Neural cell (in vitro differentiated cells): Measurements from ENCODE around the gene ANTXR2. TPM values are rescaled to one million over a fixed set of nuclear protein-coding genes. Genes with fewer than 3 reads are reported as not detected.
A peak's percentile ranks its signal among the peaks of the same experiment; 100 is the strongest.

Experiments used
- H2AFZ ChIP-seq: fragments of 200-600, 300-800 bp; sonication (generic), shearing (Covaris generic); 2 replicates; pipeline ENCODE4 v1.6.0; 2014; ENCODE audit warnings: low read depth, mild to moderate bottlenecking, antibody characterized with exemption, low read length, moderate library complexity
- H3F3A ChIP-seq: fragments of 200-600 bp; shearing (Covaris generic); 2 replicates; pipeline ENCODE4 v1.6.1; 2016; ENCODE audit warnings: mild to moderate bottlenecking, moderate library complexity, mixed read lengths, antibody characterized with exemption, low read length; ENCODE audit not compliant: insufficient read depth, poor library complexity, severe bottlenecking
- H3K27ac ChIP-seq: fragments of 200-600, 300-800 bp; sonication (generic), shearing (Covaris generic); 2 replicates; pipeline ENCODE4 v1.5.1; 2014; ENCODE audit warnings: mild to moderate bottlenecking, low read length, moderate library complexity
- H3K27me3 ChIP-seq: fragments of 300-800, 200-600 bp; sonication (generic), shearing (Covaris generic); 2 replicates; pipeline ENCODE4 v1.6.0; 2014; ENCODE audit warnings: mild to moderate bottlenecking, low read depth, low read length, moderate library complexity; ENCODE audit not compliant: insufficient read depth
- H3K36me3 ChIP-seq: fragments of 300-800, 200-600 bp; sonication (generic), shearing (Covaris generic); 2 replicates; pipeline ENCODE4 v1.5.1; 2014; ENCODE audit warnings: mild to moderate bottlenecking, antibody characterized with exemption, low read length, moderate library complexity; ENCODE audit not compliant: insufficient read depth
- H3K4me2 ChIP-seq: fragments of 300-800, 200-600 bp; sonication (generic), shearing (Covaris generic); 2 replicates; pipeline ENCODE4 v1.6.0; 2014; ENCODE audit warnings: mild to moderate bottlenecking, low read length
- H3K4me3 ChIP-seq: fragments of 300-800, 200-600 bp; sonication (generic), shearing (Covaris generic); 2 replicates; pipeline ENCODE4 v1.5.1; 2014; ENCODE audit warnings: mild to moderate bottlenecking, low read length, moderate library complexity
- H3K79me2 ChIP-seq: fragments of 200-600 bp; shearing (Covaris generic); replicated peaks from 2 replicates; pipeline ENCODE4 v1.6.0; 2014; ENCODE audit warnings: mild to moderate bottlenecking, low read length, moderate library complexity; ENCODE audit not compliant: insufficient read depth
- H3K9ac ChIP-seq: fragments of 300-800, 200-600 bp; sonication (generic), shearing (Covaris generic); 2 replicates; pipeline ENCODE4 v1.6.1; 2016; ENCODE audit warnings: mild to moderate bottlenecking, low read length, mixed read lengths
- H3K9me2 ChIP-seq: fragments of 200-600 bp; shearing (Covaris generic); 2 replicates; pipeline ENCODE4 v1.6.1; 2016; ENCODE audit warnings: mild to moderate bottlenecking, low read length, mixed read lengths; ENCODE audit not compliant: insufficient read depth
- H3K9me3 ChIP-seq: fragments of 200-600, 300-800 bp; sonication (generic), shearing (Covaris generic); 2 replicates; pipeline ENCODE4 v1.6.1; 2016; ENCODE audit warnings: mild to moderate bottlenecking, mixed run types, low read length, moderate library complexity, mixed read lengths
- H4K20me1 ChIP-seq: fragments of 200-600 bp; shearing (Covaris generic); 2 replicates; pipeline ENCODE4 v1.6.1; 2016; ENCODE audit warnings: mild to moderate bottlenecking, mixed run types; ENCODE audit not compliant: insufficient read depth
- EP300 ChIP-seq: fragments of 450-650 bp; conservative IDR thresholded peaks from 2 replicates; pipeline ENCODE4 v1.6.1; 2014; ENCODE audit warnings: antibody characterized with exemption, mild to moderate bottlenecking, moderate library complexity; ENCODE audit not compliant: poor library complexity, severe bottlenecking
- EZH2 ChIP-seq: fragments of 200-600, 300-800 bp; shearing (Covaris generic), sonication (generic); IDR thresholded peaks from 2 replicates; pipeline ENCODE4 v1.6.1; 2014; ENCODE audit warnings: antibody characterized with exemption, low read length, borderline replicate concordance, mild to moderate bottlenecking; ENCODE audit not compliant: insufficient read depth, poor library complexity, severe bottlenecking
- MXI1 ChIP-seq: fragments of 450-650 bp; conservative IDR thresholded peaks from 2 replicates; pipeline ENCODE4 v1.6.1; 2014; ENCODE audit warnings: antibody characterized with exemption, mild to moderate bottlenecking; ENCODE audit not compliant: poor library complexity, severe bottlenecking
- POLR2AphosphoS5 ChIP-seq: IDR thresholded peaks from 2 replicates; pipeline ENCODE4 v1.6.1; 2012
- RAD21 ChIP-seq: fragments of 450-650 bp; conservative IDR thresholded peaks from 2 replicates; pipeline ENCODE4 v1.6.1; 2014; ENCODE audit warnings: antibody characterized with exemption, mild to moderate bottlenecking, moderate library complexity
- SMC3 ChIP-seq: fragments of 450-650 bp; conservative IDR thresholded peaks from 2 replicates; pipeline ENCODE4 v1.6.1; 2014; ENCODE audit warnings: antibody characterized with exemption, mild to moderate bottlenecking, moderate library complexity; ENCODE audit not compliant: poor library complexity
- TAF1 ChIP-seq: IDR thresholded peaks from 2 replicates; pipeline ENCODE4 v1.6.1; 2012; ENCODE audit warnings: low read depth
- polyA plus RNA-seq: library from polyadenylated mRNA; depleted of rRNA; stranded (reverse); fragments of >200 nt; gene quantifications from 2 replicates; pipeline ENCODE4 v1.2.3, GENCODE V29; 2014
- TF ChIP-seq, protein P1 (sequence below): IDR thresholded peaks from 2 replicates; pipeline ENCODE4 v1.6.1; 2012; ENCODE audit warnings: borderline replicate concordance
- TF ChIP-seq, protein P2 (sequence below): fragments of 450-650 bp; IDR thresholded peaks from 2 replicates; pipeline ENCODE4 v1.5.1; 2014; ENCODE audit warnings: antibody characterized with exemption, mild to moderate bottlenecking, moderate library complexity; ENCODE audit not compliant: poor library complexity, severe bottlenecking

The ANTXR2 gene
- polyA plus RNA-seq, 1 donor from 2014 or later, result 31.7 TPM

DNA sequence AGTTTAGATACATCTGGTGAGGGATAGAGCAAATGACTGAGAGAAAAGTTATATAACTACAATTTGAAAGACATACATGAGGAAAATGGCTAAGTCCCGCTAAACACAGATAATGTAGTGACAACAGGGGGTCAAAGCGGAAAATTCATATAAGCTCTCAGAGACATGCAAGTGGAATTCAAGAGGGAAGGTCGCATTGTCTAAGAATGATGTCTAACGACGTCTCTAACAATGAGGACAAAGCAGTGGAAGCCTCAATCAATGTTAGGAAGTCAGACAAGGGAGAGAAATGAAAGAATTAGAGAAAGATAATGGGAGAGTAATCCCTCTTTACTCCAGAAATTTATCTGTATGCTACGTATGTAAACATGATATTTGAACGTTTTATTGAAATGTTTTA, 113.4 kb downstream of the ANTXR2 start:
- TF ChIP-seq EP300 (peak; percentile 57), SMC3 (no peak), MXI1 (no peak), EZH2 (no peak), RAD21 (no peak), POLR2AphosphoS5 (peak; percentile 16), TAF1 (no peak)
- TF ChIP-seq, protein P1, sequence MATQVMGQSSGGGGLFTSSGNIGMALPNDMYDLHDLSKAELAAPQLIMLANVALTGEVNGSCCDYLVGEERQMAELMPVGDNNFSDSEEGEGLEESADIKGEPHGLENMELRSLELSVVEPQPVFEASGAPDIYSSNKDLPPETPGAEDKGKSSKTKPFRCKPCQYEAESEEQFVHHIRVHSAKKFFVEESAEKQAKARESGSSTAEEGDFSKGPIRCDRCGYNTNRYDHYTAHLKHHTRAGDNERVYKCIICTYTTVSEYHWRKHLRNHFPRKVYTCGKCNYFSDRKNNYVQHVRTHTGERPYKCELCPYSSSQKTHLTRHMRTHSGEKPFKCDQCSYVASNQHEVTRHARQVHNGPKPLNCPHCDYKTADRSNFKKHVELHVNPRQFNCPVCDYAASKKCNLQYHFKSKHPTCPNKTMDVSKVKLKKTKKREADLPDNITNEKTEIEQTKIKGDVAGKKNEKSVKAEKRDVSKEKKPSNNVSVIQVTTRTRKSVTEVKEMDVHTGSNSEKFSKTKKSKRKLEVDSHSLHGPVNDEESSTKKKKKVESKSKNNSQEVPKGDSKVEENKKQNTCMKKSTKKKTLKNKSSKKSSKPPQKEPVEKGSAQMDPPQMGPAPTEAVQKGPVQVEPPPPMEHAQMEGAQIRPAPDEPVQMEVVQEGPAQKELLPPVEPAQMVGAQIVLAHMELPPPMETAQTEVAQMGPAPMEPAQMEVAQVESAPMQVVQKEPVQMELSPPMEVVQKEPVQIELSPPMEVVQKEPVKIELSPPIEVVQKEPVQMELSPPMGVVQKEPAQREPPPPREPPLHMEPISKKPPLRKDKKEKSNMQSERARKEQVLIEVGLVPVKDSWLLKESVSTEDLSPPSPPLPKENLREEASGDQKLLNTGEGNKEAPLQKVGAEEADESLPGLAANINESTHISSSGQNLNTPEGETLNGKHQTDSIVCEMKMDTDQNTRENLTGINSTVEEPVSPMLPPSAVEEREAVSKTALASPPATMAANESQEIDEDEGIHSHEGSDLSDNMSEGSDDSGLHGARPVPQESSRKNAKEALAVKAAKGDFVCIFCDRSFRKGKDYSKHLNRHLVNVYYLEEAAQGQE, result peak; percentile 50
- Histone ChIP-seq H3K4me3 (no peak overlapping the region), H2AFZ (no peak overlapping the region), H3K27ac (peak overlapping the region; percentile 37), H3K9me2 (no peaks in the 10 kb centered on the region), H3F3A (no peaks in the 10 kb centered on the region), H3K4me2 (no peak overlapping the region), H3K9ac (no peak overlapping the region), H3K27me3 (peaks cover 8% of the 10 kb centered on the region), H3K36me3 (peaks cover 5% of the 10 kb centered on the region), H3K79me2 (no peaks in the 10 kb centered on the region), H3K9me3 (no peaks in the 10 kb centered on the region), H4K20me1 (no peaks in the 10 kb centered on the region)

DNA sequence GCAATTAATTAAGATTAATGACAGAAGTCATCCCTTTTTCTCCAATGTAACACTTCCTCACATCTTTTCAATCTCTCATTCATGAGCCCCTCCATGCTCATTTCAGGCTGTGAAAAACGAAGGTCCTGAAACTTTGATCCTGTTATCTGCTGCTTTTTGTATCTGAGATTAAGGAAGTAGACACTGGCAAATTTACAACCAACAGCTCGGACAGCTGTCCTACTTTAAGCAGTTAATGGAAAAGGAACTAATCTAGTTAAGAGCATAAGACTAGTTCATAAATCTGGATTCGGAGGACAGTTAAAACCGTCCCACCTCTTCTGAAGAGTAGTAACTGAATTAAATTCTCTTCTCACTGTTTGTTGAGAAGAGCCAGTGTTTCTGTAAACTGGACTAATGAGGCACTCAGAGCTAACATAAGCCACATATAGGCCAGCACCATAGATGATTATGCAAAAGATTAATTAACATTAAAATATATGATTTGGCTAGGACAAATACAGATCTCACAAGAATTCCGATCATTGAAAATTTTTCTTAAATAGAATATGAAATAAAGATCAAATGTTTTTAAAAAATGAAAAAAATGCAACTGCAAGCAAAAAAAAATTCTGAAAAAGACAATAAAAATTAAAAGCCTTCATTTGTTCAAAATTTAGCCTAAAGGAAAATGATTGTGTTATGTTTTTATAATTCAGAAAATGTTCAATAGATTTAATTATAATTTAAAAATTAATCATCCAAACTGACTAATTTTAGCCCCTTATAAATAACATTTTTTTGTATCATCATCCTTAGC, 114.4 kb downstream of the ANTXR2 start:
- Histone ChIP-seq H3K4me2 (no peak overlapping the region), H3K9me2 (no peaks in the 10 kb centered on the region), H2AFZ (no peak overlapping the region), H3K4me3 (no peak overlapping the region), H3K9me3 (no peaks in the 10 kb centered on the region), H4K20me1 (no peaks in the 10 kb centered on the region), H3K27me3 (no peaks in the 10 kb centered on the region), H3F3A (no peaks in the 10 kb centered on the region), H3K79me2 (no peaks in the 10 kb centered on the region), H3K36me3 (no peaks in the 10 kb centered on the region), H3K9ac (no peak overlapping the region), H3K27ac (no peak overlapping the region)
- TF ChIP-seq, protein P2, sequence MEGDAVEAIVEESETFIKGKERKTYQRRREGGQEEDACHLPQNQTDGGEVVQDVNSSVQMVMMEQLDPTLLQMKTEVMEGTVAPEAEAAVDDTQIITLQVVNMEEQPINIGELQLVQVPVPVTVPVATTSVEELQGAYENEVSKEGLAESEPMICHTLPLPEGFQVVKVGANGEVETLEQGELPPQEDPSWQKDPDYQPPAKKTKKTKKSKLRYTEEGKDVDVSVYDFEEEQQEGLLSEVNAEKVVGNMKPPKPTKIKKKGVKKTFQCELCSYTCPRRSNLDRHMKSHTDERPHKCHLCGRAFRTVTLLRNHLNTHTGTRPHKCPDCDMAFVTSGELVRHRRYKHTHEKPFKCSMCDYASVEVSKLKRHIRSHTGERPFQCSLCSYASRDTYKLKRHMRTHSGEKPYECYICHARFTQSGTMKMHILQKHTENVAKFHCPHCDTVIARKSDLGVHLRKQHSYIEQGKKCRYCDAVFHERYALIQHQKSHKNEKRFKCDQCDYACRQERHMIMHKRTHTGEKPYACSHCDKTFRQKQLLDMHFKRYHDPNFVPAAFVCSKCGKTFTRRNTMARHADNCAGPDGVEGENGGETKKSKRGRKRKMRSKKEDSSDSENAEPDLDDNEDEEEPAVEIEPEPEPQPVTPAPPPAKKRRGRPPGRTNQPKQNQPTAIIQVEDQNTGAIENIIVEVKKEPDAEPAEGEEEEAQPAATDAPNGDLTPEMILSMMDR, result no peak
- TF ChIP-seq, protein P1, result no peak
- TF ChIP-seq TAF1 (no peak), EP300 (no peak), POLR2AphosphoS5 (no peak), RAD21 (no peak), SMC3 (no peak), MXI1 (no peak), EZH2 (no peak)
